HG02678 (cell line): ENCODE data around the gene CDC25A.

ENCODE experiments used
- ATAC-seq: cut with Tn5 transposase; IDR thresholded peaks from one replicate; pipeline ENCODE4 v1.9.1; 2021; ENCODE audit warnings: mild to moderate bottlenecking, moderate library complexity; ENCODE audit not compliant: unreplicated experiment

The CDC25A gene

GRCh38 chr3:48143567-48143966 lies 44.6 kb downstream of the CDC25A start:
- no peak for ATAC-seq

GRCh38 chr3:48142316-48142870 lies 45.8 kb downstream of the CDC25A start:
- ATAC-seq, result no peak

- ATAC-seq, result no peak
These were observed 46.5 kb downstream of the CDC25A start for GRCh38 chr3:48141604-48142137.

GRCh38 chr3:48140936-48141603 lies 47.1 kb downstream of the CDC25A start:
- no peak for ATAC-seq

- no peak for ATAC-seq
These were observed 47.9 kb downstream of the CDC25A start for GRCh38 chr3:48140336-48140757.

- ATAC-seq, result no peak
These were observed 50.7 kb downstream of the CDC25A start for GRCh38 chr3:48137425-48137999.

GRCh38 chr3:48135552-48136495 lies 52.4 kb downstream of the CDC25A start:
- no peak for ATAC-seq

- no peak for ATAC-seq
These were observed 57.8 kb downstream of the CDC25A start for GRCh38 chr3:48130321-48130904.

- no peak for ATAC-seq
These were observed 58.3 kb downstream of the CDC25A start for GRCh38 chr3:48129921-48130320.

- no peak for ATAC-seq
These were observed 59.4 kb downstream of the CDC25A start for GRCh38 chr3:48128774-48129173.

GRCh38 chr3:48125886-48126622 lies 62.2 kb downstream of the CDC25A start:
- no peak for ATAC-seq

GRCh38 chr3:48125013-48125705 lies 63.1 kb downstream of the CDC25A start:
- no peak for ATAC-seq

GRCh38 chr3:48123346-48123745 lies 64.9 kb downstream of the CDC25A start:
- ATAC-seq, result no peak

GRCh38 chr3:48122504-48122903 lies 65.7 kb downstream of the CDC25A start:
- no peak for ATAC-seq

GRCh38 chr3:48120223-48120622 lies 68.0 kb downstream of the CDC25A start:
- no peak for ATAC-seq

GRCh38 chr3:48119505-48120193 lies 68.6 kb downstream of the CDC25A start:
- no peak for ATAC-seq

- no peak for ATAC-seq
These were observed 69.3 kb downstream of the CDC25A start for GRCh38 chr3:48118928-48119327.

GRCh38 chr3:48118322-48118721 lies 69.9 kb downstream of the CDC25A start:
- no peak for ATAC-seq

GRCh38 chr3:48112813-48113212 lies 75.4 kb downstream of the CDC25A start:
- ATAC-seq, result peak; percentile 27
